Smooth muscle cell (in vitro differentiated cells): Measurements from ENCODE around the gene TAMALIN. TPM values are rescaled to one million over a fixed set of nuclear protein-coding genes. Genes with fewer than 3 reads are reported as not detected.

Experiments used
- DNase-seq: peaks from one replicate; lab custom pipeline; 2025; ENCODE audit not compliant: unreplicated experiment; lab: John Stamatoyannopoulos, UW
- H2AFZ ChIP-seq: fragments of 200-600 bp; sonication (generic); 2 replicates; pipeline ENCODE4 v1.6.0; 2016; ENCODE audit warnings: antibody characterized with exemption, low read depth, mild to moderate bottlenecking
- H3F3A ChIP-seq: fragments of 200-600 bp; sonication (generic); 2 replicates; pipeline ENCODE4 v1.6.0; 2017; ENCODE audit warnings: antibody characterized with exemption, low read depth
- H3K27ac ChIP-seq: fragments of 200-600 bp; sonication (generic); 2 replicates; pipeline ENCODE4 v1.5.1; 2016; ENCODE audit warnings: low read depth, mild to moderate bottlenecking
- H3K27me3 ChIP-seq: fragments of 200-600 bp; sonication (generic); 2 replicates; pipeline ENCODE4 v1.6.1; 2016; ENCODE audit warnings: low read depth, mild to moderate bottlenecking
- H3K36me3 ChIP-seq: fragments of 200-600 bp; sonication (generic); 2 replicates; pipeline ENCODE4 v1.5.1; 2016; ENCODE audit warnings: low read depth
- H3K4me1 ChIP-seq: fragments of 200-600 bp; sonication (generic); 2 replicates; pipeline ENCODE4 v1.5.1; 2016; ENCODE audit warnings: low read depth
- H3K4me2 ChIP-seq: fragments of 200-600 bp; sonication (generic); 2 replicates; pipeline ENCODE4 v1.6.0; 2016; ENCODE audit warnings: mild to moderate bottlenecking
- H3K4me3 ChIP-seq: fragments of 200-600 bp; sonication (generic); 2 replicates; pipeline ENCODE4 v1.5.1; 2016; ENCODE audit warnings: mild to moderate bottlenecking
- H3K79me2 ChIP-seq: fragments of 200-600 bp; sonication (generic); 2 replicates; pipeline ENCODE4 v1.6.0; 2016; ENCODE audit warnings: low read depth, mild to moderate bottlenecking
- H3K9ac ChIP-seq: fragments of 200-600 bp; sonication (generic); 2 replicates; pipeline ENCODE4 v1.6.0; 2016; ENCODE audit warnings: low read depth
- H3K9me3 ChIP-seq: fragments of 200-600 bp; sonication (generic); replicated peaks from 2 replicates; pipeline ENCODE4 v1.5.1; 2016; ENCODE audit warnings: low read depth
- H4K20me1 ChIP-seq: fragments of 200-600 bp; sonication (generic); 2 replicates; pipeline ENCODE4 v1.6.0; 2016; ENCODE audit warnings: low read depth
- WGBS: methylation state at CpG from one replicate; pipeline ENCODE4 v1.1.7; 2016; ENCODE audit warnings: low lambda C conversion rate; 5-methylcytosine and 5-hydroxymethylcytosine counted together
- polyA plus RNA-seq: library from polyadenylated mRNA; unstranded; fragments of >200 nt; fragmentation: Nextera tagmentation; extraction: Ambion mirVana; gene quantifications from 2 replicates; pipeline ENCODE4 v1.2.1, GENCODE V29; 2016
- total RNA-seq: library from RNA; depleted of rRNA; stranded (reverse); fragments of >200 nt; gene quantifications from 2 replicates; pipeline ENCODE4 v1.2.3, GENCODE V29; 2014
- TF ChIP-seq, protein P1 (sequence below): fragments of 200-600 bp; sonication (generic); IDR thresholded peaks from 2 replicates; pipeline ENCODE4 v1.5.1; 2017; ENCODE audit warnings: borderline replicate concordance, mild to moderate bottlenecking, antibody characterized with exemption; ENCODE audit not compliant: insufficient read depth, poor library complexity, severe bottlenecking

The TAMALIN gene
- total and polyA plus RNA-seq, 2 experiments from 2014 or later: 4.1 to 32.4 TPM

- 64% methylated on average over 2 of the region's 2 CpGs for WGBS
- H2AFZ ChIP-seq: no peak overlapping the region
- H3K4me2 ChIP-seq: peak overlapping the region; percentile 14
- no peaks in the 10 kb centered on the region for H3K9me3 ChIP-seq
- no peak overlapping the region for H3K27ac ChIP-seq
- no peak for DNase-seq
- peaks cover 10% of the 10 kb centered on the region for H3F3A ChIP-seq
- H3K79me2 ChIP-seq: peaks cover 10% of the 10 kb centered on the region
- TF ChIP-seq, protein P1, sequence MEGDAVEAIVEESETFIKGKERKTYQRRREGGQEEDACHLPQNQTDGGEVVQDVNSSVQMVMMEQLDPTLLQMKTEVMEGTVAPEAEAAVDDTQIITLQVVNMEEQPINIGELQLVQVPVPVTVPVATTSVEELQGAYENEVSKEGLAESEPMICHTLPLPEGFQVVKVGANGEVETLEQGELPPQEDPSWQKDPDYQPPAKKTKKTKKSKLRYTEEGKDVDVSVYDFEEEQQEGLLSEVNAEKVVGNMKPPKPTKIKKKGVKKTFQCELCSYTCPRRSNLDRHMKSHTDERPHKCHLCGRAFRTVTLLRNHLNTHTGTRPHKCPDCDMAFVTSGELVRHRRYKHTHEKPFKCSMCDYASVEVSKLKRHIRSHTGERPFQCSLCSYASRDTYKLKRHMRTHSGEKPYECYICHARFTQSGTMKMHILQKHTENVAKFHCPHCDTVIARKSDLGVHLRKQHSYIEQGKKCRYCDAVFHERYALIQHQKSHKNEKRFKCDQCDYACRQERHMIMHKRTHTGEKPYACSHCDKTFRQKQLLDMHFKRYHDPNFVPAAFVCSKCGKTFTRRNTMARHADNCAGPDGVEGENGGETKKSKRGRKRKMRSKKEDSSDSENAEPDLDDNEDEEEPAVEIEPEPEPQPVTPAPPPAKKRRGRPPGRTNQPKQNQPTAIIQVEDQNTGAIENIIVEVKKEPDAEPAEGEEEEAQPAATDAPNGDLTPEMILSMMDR: no peak
- H3K36me3 ChIP-seq: no peaks in the 10 kb centered on the region
- peaks cover 37% of the 10 kb centered on the region for H3K4me1 ChIP-seq
- H3K9ac ChIP-seq: no peak overlapping the region
- H3K27me3 ChIP-seq: no peaks in the 10 kb centered on the region
- H3K4me3 ChIP-seq: no peak overlapping the region
- peaks cover 59% of the 10 kb centered on the region for H4K20me1 ChIP-seq
These were observed 32.1 kb upstream of the TAMALIN start for GRCh38 chr12:51974646-51975045.

- Histone ChIP-seq H3K9ac (no peak overlapping the region), H2AFZ (no peak overlapping the region), H3K27ac (no peak overlapping the region), H3K4me2 (peak overlapping the region; percentile 14), H3K79me2 (peaks cover 10% of the 10 kb centered on the region), H3K27me3 (no peaks in the 10 kb centered on the region), H3K4me3 (no peak overlapping the region), H3K9me3 (no peaks in the 10 kb centered on the region), H4K20me1 (peaks cover 58% of the 10 kb centered on the region), H3K4me1 (peaks cover 37% of the 10 kb centered on the region), H3K36me3 (no peaks in the 10 kb centered on the region), H3F3A (peaks cover 10% of the 10 kb centered on the region)
- WGBS: 95% methylated on average over 8 of the region's 8 CpGs
- TF ChIP-seq, protein P1: no peak
- no peak for DNase-seq
These were observed 31.6 kb upstream of the TAMALIN start for GRCh38 chr12:51975196-51975595.

DNA sequence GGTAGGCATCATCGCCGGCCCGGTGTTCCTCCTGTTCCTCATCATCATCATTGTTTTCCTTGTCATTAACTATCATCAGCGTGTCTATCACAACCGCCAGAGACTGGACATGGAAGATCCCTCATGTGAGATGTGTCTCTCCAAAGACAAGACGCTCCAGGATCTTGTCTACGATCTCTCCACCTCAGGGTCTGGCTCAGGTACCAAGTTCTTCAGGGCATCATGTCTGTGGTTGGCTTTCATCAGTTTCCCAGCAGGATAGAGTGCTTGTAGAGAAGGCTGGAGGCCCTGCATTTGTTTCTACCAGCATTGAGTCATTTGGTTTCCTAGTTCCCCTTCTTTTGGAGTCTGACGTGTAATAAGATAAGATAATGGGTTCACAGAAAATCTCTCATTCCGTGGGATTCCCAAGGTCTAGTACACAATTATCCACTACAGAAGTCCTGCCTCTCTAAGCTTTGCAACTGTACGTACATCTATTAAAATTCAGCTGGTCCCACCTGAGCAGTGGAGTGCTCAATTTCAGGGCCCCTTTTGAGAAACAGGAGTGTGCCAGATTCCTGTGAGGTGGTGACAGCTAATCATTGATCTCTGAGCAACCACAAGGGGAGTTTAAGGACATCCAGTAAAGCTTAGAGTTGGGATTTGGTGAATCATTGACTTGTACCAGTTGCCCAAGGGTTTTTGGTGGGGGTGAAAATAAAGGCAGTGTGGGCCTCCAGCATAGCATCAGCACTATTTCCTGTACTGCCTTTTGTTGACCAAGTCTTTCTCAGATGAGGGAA is 30.2 kb upstream of the TAMALIN start:
- Histone ChIP-seq H3K4me2 (peak overlapping the region; percentile 27), H4K20me1 (peaks cover 52% of the 10 kb centered on the region), H3K79me2 (peaks cover 10% of the 10 kb centered on the region), H3K9me3 (no peaks in the 10 kb centered on the region), H3K36me3 (no peaks in the 10 kb centered on the region), H2AFZ (no peak overlapping the region), H3K9ac (no peak overlapping the region), H3F3A (peaks cover 9% of the 10 kb centered on the region), H3K4me3 (no peak overlapping the region), H3K27ac (peak overlapping the region; percentile 38), H3K4me1 (peaks cover 32% of the 10 kb centered on the region), H3K27me3 (no peaks in the 10 kb centered on the region)
- TF ChIP-seq, protein P1: no peak
- no peak for DNase-seq
- 61% methylated on average over 10 of the region's 10 CpGs for whole genome bisulfite sequencing
